ENCODE data around the gene PDIK1L. TPM values are rescaled to one million over a fixed set of nuclear protein-coding genes. Genes with fewer than 3 reads are reported as not detected.
A peak's percentile ranks its signal among the peaks of the same experiment; 100 is the strongest.
"Not testable (repeated sequence)": the region's sequence is repeated elsewhere in the genome, so short reads cannot be mapped to it uniquely, and the experiment has no call there.

PDIK1L gene
- total and polyA plus RNA-seq, 10 donors = 2.5 to 14.1 (median 10.5) TPM

- H3K4me1 ChIP-seq = peaks cover 0 to 18% (median 9%) of the 10 kb centered on the region in 6 donors
- H3K9me3 ChIP-seq = no peaks in the 10 kb centered on the region
- H3K36me3 ChIP-seq = no peaks in the 10 kb centered on the region
- peaks cover 0 to 48% (median 0%) of the 10 kb centered on the region in 7 donors for H3K27me3 ChIP-seq (replicated peaks in 1 of 7)
- TF ChIP-seq POLR2AphosphoS5 (IDR thresholded peaks at IDR 0.05) = no peak
- TF ChIP-seq CTCF (IDR thresholded peaks at IDR 0.05 in 8 of 11, conservative IDR thresholded peaks at IDR 0.05 in 3 of 11) = no peak
- TF ChIP-seq POLR2A (IDR thresholded peaks at IDR 0.05) = no peak
- H3K4me3 ChIP-seq = no peak overlapping the region
- 62 to 78% (median 70%) methylated on average over 7 of the region's 7 CpGs for WGBS, 5 donors
- intact Hi-C loops (cut with DNase I; ENCODE audit: low total_unique reads) = no loop called here
- no peak for DNase-seq
- H3K27ac ChIP-seq = no peak overlapping the region
These were observed 19.2 kb upstream of the PDIK1L start for GRCh38 chr1:26092422-26092821.

GRCh38 chr1:26093569-26093968, 18.1 kb upstream of the PDIK1L start:
- 44 to 59% (median 53%) methylated on average over 6 of the region's 6 CpGs for WGBS, 5 donors
- H3K4me1 ChIP-seq = peaks cover 0 to 18% (median 9%) of the 10 kb centered on the region in 6 donors
- peaks cover 0 to 41% (median 0%) of the 10 kb centered on the region in 7 donors for H3K27me3 ChIP-seq (replicated peaks in 1 of 7)
- H3K4me3 ChIP-seq; DNase-seq; intact Hi-C loops (cut with DNase I; ENCODE audit: low total_unique reads); H3K9me3 ChIP-seq; H3K27ac ChIP-seq; H3K36me3 ChIP-seq: not testable (repeated sequence)

- Histone ChIP-seq H3K27ac (peak overlapping the region in 3 of 8 donors; percentile 57 to 59 (median 58)), H3K4me1 (peaks cover 0 to 18% (median 9%) of the 10 kb centered on the region in 6 donors), H3K36me3 (no peaks in the 10 kb centered on the region), H3K27me3 (replicated peaks in 1 of 7) (peaks cover 0 to 36% (median 0%) of the 10 kb centered on the region in 7 donors), H3K4me3 (no peak overlapping the region), H3K9me3 (no peaks in the 10 kb centered on the region)
- TF ChIP-seq POLR2A (IDR thresholded peaks at IDR 0.05) = no peak
- TF ChIP-seq POLR2AphosphoS5 (IDR thresholded peaks at IDR 0.05) = no peak
- no peak for TF ChIP-seq CTCF (IDR thresholded peaks at IDR 0.05 in 8 of 11, conservative IDR thresholded peaks at IDR 0.05 in 3 of 11)
- no peak for DNase-seq
- intact Hi-C loops (cut with DNase I; ENCODE audit: low total_unique reads) = no loop called here
- 34 to 48% (median 44%) methylated on average over 11 of the region's 11 CpGs for WGBS, 5 donors
These were observed 17.5 kb upstream of the PDIK1L start for GRCh38 chr1:26094076-26094669.

- intact Hi-C loops (cut with DNase I; ENCODE audit: low total_unique reads) = no loop called here
- peaks cover 0 to 18% (median 9%) of the 10 kb centered on the region in 6 donors for H3K4me1 ChIP-seq
- TF ChIP-seq POLR2A (IDR thresholded peaks at IDR 0.05) (no peak), POLR2AphosphoS5 (IDR thresholded peaks at IDR 0.05) (peak; percentile 75 to 81 (median 80)), CTCF (IDR thresholded peaks at IDR 0.05 in 8 of 11, conservative IDR thresholded peaks at IDR 0.05 in 3 of 11) (peak in 4 of 11 experiments; percentile 11 to 37 (median 18))
- no peaks in the 10 kb centered on the region for H3K36me3 ChIP-seq
- H3K4me3 ChIP-seq = no peak overlapping the region
- peak overlapping the region in 6 of 8 donors; percentile 10 to 59 (median 51) for H3K27ac ChIP-seq
- H3K9me3 ChIP-seq = no peaks in the 10 kb centered on the region
- H3K27me3 ChIP-seq (replicated peaks in 1 of 7) = peaks cover 0 to 29% (median 0%) of the 10 kb centered on the region in 7 donors
- WGBS, 5 donors = 45 to 59% (median 48%) methylated on average over 15 to 17 of the region's 17 CpGs
- DNase-seq = peak; percentile 77
These were observed 16.8 kb upstream of the PDIK1L start for GRCh38 chr1:26094677-26095383.
